Measurements from ENCODE around the gene CGAS. TPM values are rescaled to one million over a fixed set of nuclear protein-coding genes. Genes with fewer than 3 reads are reported as not detected.
A peak's percentile ranks its signal among the peaks of the same experiment; 100 is the strongest.

CGAS gene
- total RNA-seq (2021) (4.2 and 4.6 TPM in 2 replicates), Bru-seq, nascent RNA (percentile 50 among the genes with signal in this experiment), BruChase-seq, experiment 1, labeled RNA remaining after a 2-hour chase (percentile 48 among the genes with signal in this experiment), BruChase-seq, experiment 2, labeled RNA remaining after a 6-hour chase (percentile 43 among the genes with signal in this experiment)
- long read RNA-seq, partial matches to known transcripts: 0 of 4 reads
- long read RNA-seq, other reads (novel, unspliced or antisense): 2 of 4 reads

DNA sequence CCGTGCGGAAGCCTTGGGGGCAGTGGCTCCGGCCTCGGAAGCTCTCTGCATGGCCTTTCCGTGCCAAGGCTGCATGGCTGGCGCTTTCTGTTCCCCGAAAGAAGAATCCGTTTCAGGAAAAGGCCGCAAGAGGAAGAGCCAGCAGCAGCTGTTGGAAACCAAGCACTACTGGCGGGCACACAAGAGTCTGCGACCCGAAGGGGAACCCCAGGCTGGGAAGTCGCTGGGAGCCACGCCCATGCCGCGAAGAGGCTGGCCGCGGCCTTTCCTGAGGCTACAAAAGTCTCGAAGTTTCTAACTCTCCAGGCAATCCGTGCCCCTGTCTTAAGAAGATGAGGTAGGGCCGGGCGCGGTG, at the start of gene CGAS:
Gene CGAS, minus strand, starts transcription at position 191 of the 355 bp plus-strand sequence. Its CDS starts 116 bp downstream, at position 75.
- peak; percentile 44 for DNase-seq (ENCODE audit: low spot score)
- H3K4me1 ChIP-seq (ENCODE audit: insufficient read depth, low read length, poor library complexity, severe bottlenecking): peaks cover 8% of the 10 kb centered on the region
- H3K36me3 ChIP-seq (ENCODE audit: insufficient read depth, low read length, poor library complexity, severe bottlenecking): no peaks in the 10 kb centered on the region
- no peak for TF ChIP-seq EZH2 (IDR thresholded peaks at IDR 0.05; ENCODE audit: borderline replicate concordance, low read depth, low read length, poor library complexity, severe bottlenecking)
- TF ChIP-seq, protein P1, sequence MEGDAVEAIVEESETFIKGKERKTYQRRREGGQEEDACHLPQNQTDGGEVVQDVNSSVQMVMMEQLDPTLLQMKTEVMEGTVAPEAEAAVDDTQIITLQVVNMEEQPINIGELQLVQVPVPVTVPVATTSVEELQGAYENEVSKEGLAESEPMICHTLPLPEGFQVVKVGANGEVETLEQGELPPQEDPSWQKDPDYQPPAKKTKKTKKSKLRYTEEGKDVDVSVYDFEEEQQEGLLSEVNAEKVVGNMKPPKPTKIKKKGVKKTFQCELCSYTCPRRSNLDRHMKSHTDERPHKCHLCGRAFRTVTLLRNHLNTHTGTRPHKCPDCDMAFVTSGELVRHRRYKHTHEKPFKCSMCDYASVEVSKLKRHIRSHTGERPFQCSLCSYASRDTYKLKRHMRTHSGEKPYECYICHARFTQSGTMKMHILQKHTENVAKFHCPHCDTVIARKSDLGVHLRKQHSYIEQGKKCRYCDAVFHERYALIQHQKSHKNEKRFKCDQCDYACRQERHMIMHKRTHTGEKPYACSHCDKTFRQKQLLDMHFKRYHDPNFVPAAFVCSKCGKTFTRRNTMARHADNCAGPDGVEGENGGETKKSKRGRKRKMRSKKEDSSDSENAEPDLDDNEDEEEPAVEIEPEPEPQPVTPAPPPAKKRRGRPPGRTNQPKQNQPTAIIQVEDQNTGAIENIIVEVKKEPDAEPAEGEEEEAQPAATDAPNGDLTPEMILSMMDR (conservative IDR thresholded peaks at IDR 0.05; ENCODE audit: low read depth, low read length): no peak
- BruUV-seq (replicated peaks): no TSS peak
- ChIA-PET POLR2A (ENCODE audit: low non-redundant PET) (no interaction called here), CTCF (no interaction called here)
- intact Hi-C loops (cut with micrococcal nuclease; ENCODE audit: unreplicated experiment): no loop called here
- no peaks in the 10 kb centered on the region for H3K9me3 ChIP-seq (ENCODE audit: low read depth, low read length, poor library complexity, severe bottlenecking)
- H3K27ac ChIP-seq (ENCODE audit: low read depth, low read length, poor library complexity, severe bottlenecking): peak within 1 kb of the TSS; percentile 48
- peak within 1 kb of the TSS; percentile 43 for H3K4me3 ChIP-seq (ENCODE audit: low read depth, low read length, poor library complexity, severe bottlenecking)
- no peaks in the 10 kb centered on the region for H3K27me3 ChIP-seq (replicated peaks; ENCODE audit: insufficient read depth, low read depth, low read length, poor library complexity)

DNA sequence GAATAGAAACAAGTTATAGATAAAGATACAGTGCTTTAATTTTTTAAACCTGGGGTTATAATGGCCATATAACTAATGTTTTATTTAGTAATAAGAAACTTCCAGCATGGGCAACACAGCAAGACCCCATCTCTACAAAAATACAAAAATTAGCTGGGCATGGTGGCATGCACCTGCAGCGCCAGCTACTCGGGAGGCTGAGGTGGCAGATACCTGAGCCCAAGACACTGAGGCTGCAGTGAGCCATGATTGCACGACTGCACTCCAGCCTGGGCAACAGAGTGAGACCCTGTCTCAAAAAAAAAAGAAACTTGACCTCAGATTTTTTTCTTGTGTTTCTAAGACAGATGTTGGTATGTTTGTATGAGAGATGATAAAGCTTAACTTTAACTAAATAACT, 45.8 kb upstream of the CGAS start:
- H3K36me3 ChIP-seq (ENCODE audit: insufficient read depth, low read length, poor library complexity, severe bottlenecking): peaks cover 49% of the 10 kb centered on the region
- no peaks in the 10 kb centered on the region for H3K4me1 ChIP-seq (ENCODE audit: insufficient read depth, low read length, poor library complexity, severe bottlenecking)
- TF ChIP-seq, protein P1 (conservative IDR thresholded peaks at IDR 0.05; ENCODE audit: low read depth, low read length): no peak
- TF ChIP-seq EZH2 (IDR thresholded peaks at IDR 0.05; ENCODE audit: borderline replicate concordance, low read depth, low read length, poor library complexity, severe bottlenecking): no peak
- no peak for DNase-seq (ENCODE audit: low spot score)
- ChIA-PET CTCF (interaction anchor here (0.6 kb wide), 1 partner anchor 24 kb away, joined by 6 read pairs; no protein-coding TSS in a partner anchor), POLR2A (ENCODE audit: low non-redundant PET) (no interaction called here)
- H3K27ac ChIP-seq (ENCODE audit: low read depth, low read length, poor library complexity, severe bottlenecking): no peak overlapping the region
- no peak overlapping the region for H3K4me3 ChIP-seq (ENCODE audit: low read depth, low read length, poor library complexity, severe bottlenecking)
- H3K9me3 ChIP-seq (ENCODE audit: low read depth, low read length, poor library complexity, severe bottlenecking): no peaks in the 10 kb centered on the region
- intact Hi-C loops (cut with micrococcal nuclease; ENCODE audit: unreplicated experiment): no loop called here
- H3K27me3 ChIP-seq (replicated peaks; ENCODE audit: insufficient read depth, low read depth, low read length, poor library complexity): no peaks in the 10 kb centered on the region
- no TSS peak for BruUV-seq (replicated peaks)

DNA sequence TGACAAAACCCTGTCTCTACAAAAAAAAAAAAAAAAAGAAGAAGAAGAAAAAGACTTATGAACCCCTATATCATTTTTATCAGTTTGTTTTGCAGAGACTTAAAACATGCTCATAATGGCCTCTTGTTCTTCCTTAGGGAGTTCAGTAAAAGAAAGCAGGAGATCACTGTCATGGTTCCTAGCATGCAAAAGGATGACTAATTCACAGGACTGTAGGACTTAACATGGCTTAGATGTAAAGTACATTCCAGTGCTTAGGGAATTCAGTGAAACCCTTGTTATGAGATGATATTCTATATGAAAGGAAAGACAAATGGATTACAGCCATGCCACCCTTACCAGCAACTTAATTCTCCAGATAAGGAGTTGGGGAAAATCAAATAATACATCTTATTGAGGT, 39.3 kb upstream of the CGAS start:
- BruUV-seq (replicated peaks): no TSS peak
- Histone ChIP-seq H3K4me3 (ENCODE audit: low read depth, low read length, poor library complexity, severe bottlenecking) (no peak overlapping the region), H3K27me3 (replicated peaks; ENCODE audit: insufficient read depth, low read depth, low read length, poor library complexity) (no peaks in the 10 kb centered on the region), H3K36me3 (ENCODE audit: insufficient read depth, low read length, poor library complexity, severe bottlenecking) (peaks cover 51% of the 10 kb centered on the region), H3K9me3 (ENCODE audit: low read depth, low read length, poor library complexity, severe bottlenecking) (no peaks in the 10 kb centered on the region), H3K4me1 (ENCODE audit: insufficient read depth, low read length, poor library complexity, severe bottlenecking) (no peaks in the 10 kb centered on the region), H3K27ac (ENCODE audit: low read depth, low read length, poor library complexity, severe bottlenecking) (no peak overlapping the region)
- POLR2A ChIA-PET (ENCODE audit: low non-redundant PET): no interaction called here
- no peak for DNase-seq (ENCODE audit: low spot score)
- CTCF ChIA-PET: no interaction called here
- TF ChIP-seq EZH2 (IDR thresholded peaks at IDR 0.05; ENCODE audit: borderline replicate concordance, low read depth, low read length, poor library complexity, severe bottlenecking): no peak
- TF ChIP-seq, protein P1 (conservative IDR thresholded peaks at IDR 0.05; ENCODE audit: low read depth, low read length): no peak
- intact Hi-C loops (cut with micrococcal nuclease; ENCODE audit: unreplicated experiment): no loop called here
